LNCAP (cell line): ENCODE measurements around the gene EDARADD.

ENCODE experiments used
- CTCF ChIP-seq: fragments of 450-650 bp; IDR thresholded peaks from 2 replicates; pipeline ENCODE4 v1.5.1; 2017; ENCODE audit warnings: mild to moderate bottlenecking

Gene EDARADD

GRCh38 chr1:236495467-236496112, 101.5 kb downstream of the EDARADD start:
- TF ChIP-seq CTCF: no peak

- TF ChIP-seq CTCF: no peak
These were observed 103.8 kb downstream of the EDARADD start for GRCh38 chr1:236497908-236498307.

GRCh38 chr1:236501093-236501492, 107.0 kb downstream of the EDARADD start:
- no peak for TF ChIP-seq CTCF

- no peak for TF ChIP-seq CTCF
These were observed 108.5 kb downstream of the EDARADD start for GRCh38 chr1:236502579-236502971.

GRCh38 chr1:236502972-236503639, 109.0 kb downstream of the EDARADD start:
- no peak for TF ChIP-seq CTCF

GRCh38 chr1:236507022-236507700, 113.1 kb downstream of the EDARADD start:
- no peak for TF ChIP-seq CTCF

- no peak for TF ChIP-seq CTCF
These were observed 114.5 kb downstream of the EDARADD start for GRCh38 chr1:236508593-236509027.
